Right ventricle myocardium inferior (tissue), 1 donor: ENCODE results near the gene SAE1. TPM values are rescaled to one million over a fixed set of nuclear protein-coding genes. Genes with fewer than 3 reads are reported as not detected.
"Not testable (repeated sequence)": the region's sequence is repeated elsewhere in the genome, so short reads cannot be mapped to it uniquely, and the experiment has no call there.

Source experiments
- ATAC-seq: fragments of 200-7000 bp; cut with Tn5 transposase; one replicate; pipeline ENCODE4 v1.9.1; 2020; ENCODE audit warnings: mild to moderate bottlenecking, moderate library complexity
- DNase-seq: peaks from one replicate; pipeline ENCODE4 v3.0.0; 2021; ENCODE audit errors: missing footprints
- intact Hi-C: fragments of 100-400 bp; cut with DNase I; formaldehyde crosslinking; loops from one replicate; pipeline ENCODE4 v1.11.0; 2022
- total RNA-seq: library from RNA; stranded (reverse); fragmentation: NEBNext Ultra II Directional; extraction: Animal tissue kit (Norgen Biotek cat#: 25700); gene quantifications from one replicate; pipeline ENCODE4 v1.2.1, GENCODE V29; 2021
- donor health status: DM: no; HTN: yes; CAD: no; lungs with severe emphysema.

Gene SAE1
- total RNA-seq, 1 donor from 2014 or later, result 45.1 TPM

DNA sequence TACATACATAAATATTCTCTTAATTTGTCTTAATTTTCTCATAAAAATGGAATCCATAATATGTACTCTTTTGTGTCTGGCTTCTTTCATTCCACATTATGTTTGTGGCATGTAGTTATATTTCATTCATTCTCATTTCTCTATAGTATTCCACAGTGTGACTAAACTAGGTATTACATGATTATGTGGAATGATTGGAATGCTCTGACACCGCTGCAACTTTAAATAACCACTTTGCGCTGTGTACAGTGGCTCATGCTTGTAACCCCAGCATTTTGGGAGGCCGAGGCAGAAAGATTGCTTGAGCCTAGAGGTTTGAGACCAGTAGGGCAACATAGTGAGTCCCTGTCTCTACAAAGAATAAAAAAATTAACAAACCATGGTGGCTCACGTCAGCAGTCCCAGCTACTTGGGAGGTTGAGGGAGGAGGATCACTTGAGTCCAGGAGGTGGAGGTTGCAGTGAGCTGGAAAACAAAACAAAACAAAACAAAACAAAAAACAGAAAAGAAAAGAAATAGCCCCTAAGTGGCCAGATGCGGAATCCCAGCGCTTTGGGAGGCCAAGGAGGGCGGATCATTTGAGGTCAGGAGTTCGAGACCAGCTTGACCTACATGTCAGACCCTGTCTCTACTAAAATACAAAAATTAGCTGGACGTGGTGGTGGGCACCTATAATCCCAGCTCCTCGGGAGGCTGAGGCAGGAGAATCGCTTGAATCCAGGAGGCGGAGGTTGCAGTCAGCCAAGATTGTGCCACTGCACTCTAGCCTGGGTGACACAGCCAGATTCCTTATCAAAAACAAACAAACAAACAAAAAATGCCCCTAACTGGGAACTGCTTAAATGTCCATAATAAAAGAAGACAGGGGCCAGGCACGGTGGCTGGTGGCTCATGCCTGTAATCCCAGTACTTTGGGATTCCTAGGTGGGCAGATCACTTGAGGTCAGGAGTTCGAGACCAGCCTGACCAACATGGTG, 8.0 kb upstream of the SAE1 start:
- intact Hi-C loops, result no loop called here
- DNase-seq (no peak), ATAC-seq (peak; percentile 29)

- no peak for ATAC-seq
- intact Hi-C loops, result no loop called here
- DNase-seq, result no peak
Observed at GRCh38 chr19:47123406-47123805, 7.2 kb upstream of the SAE1 start.

DNA sequence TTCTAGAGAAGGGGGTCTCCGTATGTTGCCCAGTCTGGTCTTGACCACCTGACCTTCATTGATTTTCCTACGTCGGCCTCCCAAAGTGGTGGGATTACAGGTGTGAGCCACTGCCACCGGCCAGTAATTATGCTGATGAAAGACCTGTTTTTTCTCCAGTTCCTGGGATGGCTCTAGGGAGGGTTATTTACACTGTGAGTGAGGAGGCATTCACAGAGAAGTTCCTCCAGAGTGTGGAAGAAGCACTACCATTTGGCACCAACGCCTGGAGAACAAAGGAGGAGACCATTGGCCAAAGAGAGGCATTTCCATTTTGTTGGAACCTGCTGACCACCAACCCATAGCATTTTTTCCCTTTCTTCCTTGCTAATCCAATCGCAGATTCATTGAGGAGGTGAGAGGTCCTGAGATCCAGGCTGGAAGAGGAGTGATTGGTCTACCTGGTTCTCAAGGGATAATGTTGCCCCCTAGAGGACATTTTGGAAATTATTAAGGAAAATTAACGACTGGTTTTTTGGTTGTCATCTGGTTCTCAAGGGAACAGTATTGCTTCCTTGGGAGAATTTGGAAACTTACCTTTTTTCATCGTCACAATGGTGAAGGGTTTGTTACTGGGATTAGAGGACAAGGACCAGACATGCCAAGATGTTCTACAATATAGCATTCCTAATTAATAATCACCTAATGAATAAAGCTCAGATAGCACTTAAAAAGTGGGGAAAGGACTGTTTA, 5.5 kb upstream of the SAE1 start:
- intact Hi-C loops, result loop anchor here (1.0 to 5.0 kb wide), 3 partner anchors 46 to 113 kb away; no protein-coding TSS in a partner anchor
- no peak for DNase-seq
- peak; percentile 68 for ATAC-seq

GRCh38 chr19:47125669-47125938, 5.0 kb upstream of the SAE1 start:
- no peak for DNase-seq
- intact Hi-C loops, result loop anchor here (1.0 to 5.0 kb wide), 3 partner anchors 46 to 113 kb away; no protein-coding TSS in a partner anchor
- ATAC-seq, result no peak

DNA sequence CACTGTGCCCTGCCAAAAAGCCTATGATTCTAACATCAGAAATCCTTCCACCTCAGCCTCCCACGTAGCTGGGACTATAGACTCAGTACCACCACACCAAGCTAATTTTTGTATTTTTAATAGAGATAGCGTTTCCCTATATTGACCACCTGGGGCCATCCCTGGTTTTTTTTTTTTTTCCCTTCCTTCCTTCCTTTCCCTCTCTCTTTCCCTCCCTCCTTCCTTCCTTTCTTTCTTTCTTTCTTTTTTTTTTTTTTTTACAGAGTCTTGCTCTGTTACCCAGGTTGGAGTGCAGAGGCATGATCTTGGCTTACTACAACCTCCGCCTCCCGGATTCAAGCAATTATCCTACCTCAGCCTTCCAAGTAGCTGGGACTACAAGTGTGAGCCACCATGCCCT, 1.1 kb upstream of the SAE1 start:
- DNase-seq, result no peak
- intact Hi-C loops, result loop anchor here (5.0 kb wide), 2 partner anchors 92 to 117 kb away; no protein-coding TSS in a partner anchor
- no peak for ATAC-seq

DNA sequence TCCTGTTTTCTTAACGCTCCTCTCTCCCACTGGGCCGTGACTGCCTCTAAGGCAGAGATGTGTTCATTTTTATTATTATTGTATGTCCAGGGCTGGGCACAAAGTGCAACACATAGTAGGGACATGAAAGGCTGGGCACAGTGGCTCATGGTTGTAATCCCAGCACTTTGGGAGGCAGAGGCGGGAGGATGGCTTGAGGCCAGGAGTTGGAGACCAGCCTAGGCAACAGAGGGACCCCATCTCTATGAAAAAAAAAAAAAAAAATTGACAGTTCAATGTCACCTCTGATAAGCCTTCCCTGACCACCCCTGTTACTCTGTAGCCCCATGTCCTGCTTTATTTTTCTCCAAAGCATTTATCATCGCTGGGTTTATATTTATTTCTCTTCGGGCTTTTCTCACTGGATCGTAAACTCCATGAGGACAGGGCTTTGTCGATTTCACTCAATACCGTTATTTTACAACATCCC, 481 bp upstream of the SAE1 start:
- ATAC-seq (no peak), DNase-seq (no peak)
- intact Hi-C loops, result no loop called here

GRCh38 chr19:47132194-47132852, 1.7 kb downstream of the SAE1 start:
- intact Hi-C loops, result no loop called here
- ATAC-seq, result no peak

GRCh38 chr19:47133021-47133471, 2.4 kb downstream of the SAE1 start:
- DNase-seq (no peak), ATAC-seq (no peak)
- intact Hi-C loops, result no loop called here

More at GRCh38 chr19:47132194-47132852, 1.7 kb downstream of the SAE1 start:
- no peak for DNase-seq

GRCh38 chr19:47134545-47134944, 3.9 kb downstream of the SAE1 start:
- intact Hi-C loops, result no loop called here
- no peak for ATAC-seq

GRCh38 chr19:47135156-47135555, 4.5 kb downstream of the SAE1 start:
- ATAC-seq (no peak), DNase-seq (no peak)
- intact Hi-C loops, result no loop called here

More at GRCh38 chr19:47134545-47134944, 3.9 kb downstream of the SAE1 start:
- no peak for DNase-seq

DNA sequence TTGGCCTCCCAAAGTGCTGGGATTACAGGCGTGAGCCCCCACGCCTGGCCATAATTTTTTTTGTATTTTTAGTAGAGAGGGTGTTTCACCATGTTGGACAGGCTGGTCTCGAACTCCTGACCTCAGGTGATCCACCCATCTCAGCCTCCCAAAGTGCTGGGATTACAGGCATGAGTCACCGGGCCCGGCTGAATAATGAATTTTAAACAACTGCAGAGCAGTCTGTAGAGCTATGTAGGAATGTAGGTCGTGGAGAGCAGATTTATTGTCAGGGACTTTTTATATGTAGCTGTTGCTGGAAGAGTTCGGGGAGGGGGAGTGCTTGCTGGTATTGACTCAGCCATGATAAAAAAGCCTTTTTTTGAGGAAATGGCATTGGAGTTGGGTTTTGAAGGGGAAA, 10.6 kb downstream of the SAE1 start:
- DNase-seq, intact Hi-C loops, ATAC-seq: not testable (repeated sequence)

DNA sequence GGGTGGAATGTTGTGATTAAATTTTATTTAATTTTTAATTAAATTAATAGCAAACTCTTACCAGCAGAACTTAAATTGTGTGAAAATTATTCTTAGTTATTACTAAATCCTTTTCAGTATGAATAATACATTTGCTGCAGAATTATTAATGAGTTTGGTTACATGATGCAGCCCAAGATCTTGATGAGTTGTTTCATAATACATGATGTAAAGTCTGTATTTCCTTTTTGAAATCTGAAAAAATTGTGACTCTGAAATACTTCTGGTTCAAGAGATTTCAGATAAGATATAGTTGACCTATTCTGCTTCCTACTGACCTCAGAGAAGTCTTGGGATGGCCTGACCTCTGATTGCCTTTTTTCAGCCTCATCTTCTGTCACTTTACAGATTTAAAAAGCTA, 11.1 kb downstream of the SAE1 start:
- ATAC-seq (no peak), DNase-seq (no peak)

DNA sequence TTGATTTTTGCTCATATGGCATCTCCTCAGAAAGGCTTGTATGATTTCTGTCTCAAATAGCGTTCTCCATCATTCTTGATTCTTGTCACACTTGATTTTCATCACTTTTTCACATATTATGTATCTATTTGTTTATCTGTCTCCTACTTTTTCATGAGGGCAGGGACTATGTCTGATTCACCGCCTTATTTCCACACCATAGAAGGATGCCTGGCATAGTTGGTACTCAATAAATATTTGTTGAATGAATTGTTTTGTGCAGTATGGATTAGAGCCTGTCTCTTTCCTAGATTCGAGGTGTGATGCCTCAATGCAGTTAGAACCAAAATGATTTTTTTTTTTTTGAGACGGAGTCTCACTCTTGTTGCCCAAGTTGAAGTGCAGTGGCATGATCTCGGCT, 12.1 kb downstream of the SAE1 start:
- ATAC-seq, result no peak
- no peak for DNase-seq
- intact Hi-C loops, result no loop called here

More for the DNA sequence above, 11.1 kb downstream of the SAE1 start:
- intact Hi-C loops, result no loop called here

DNA sequence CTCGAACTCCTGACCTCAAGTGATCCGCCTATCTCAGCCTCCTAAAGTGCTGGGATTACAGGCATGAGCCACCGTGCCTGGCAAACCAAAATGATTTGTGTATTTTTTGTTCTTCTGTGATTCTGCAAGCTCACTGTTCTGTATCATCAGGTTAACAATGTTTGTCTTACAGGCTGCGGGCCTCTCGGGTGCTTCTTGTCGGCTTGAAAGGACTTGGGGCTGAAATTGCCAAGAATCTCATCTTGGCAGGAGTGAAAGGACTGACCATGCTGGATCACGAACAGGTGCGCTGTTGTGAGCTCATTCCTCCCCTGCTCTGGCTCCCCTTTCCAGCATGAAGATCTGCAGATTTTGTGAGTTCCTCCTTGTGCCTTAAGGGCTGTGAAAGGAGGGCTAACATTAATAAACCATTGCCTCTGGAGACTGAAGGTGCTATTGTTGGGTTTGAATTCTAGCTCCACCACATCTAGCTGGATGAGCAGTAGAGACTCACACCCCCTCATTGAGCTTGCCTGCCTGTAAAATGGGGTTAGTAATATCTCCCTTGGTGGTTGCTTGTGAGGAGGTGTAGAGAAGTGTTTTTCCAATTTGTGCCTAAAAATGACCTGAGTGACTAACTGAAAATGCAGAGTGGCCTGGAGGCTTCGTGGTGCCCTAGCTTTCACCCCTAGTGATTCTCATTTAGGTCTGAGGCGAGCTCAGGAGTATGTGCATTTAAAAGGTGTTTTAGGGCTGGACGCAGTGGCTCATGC, 12.9 kb downstream of the SAE1 start:
- intact Hi-C loops, result no loop called here
- no peak for DNase-seq
- ATAC-seq, result no peak

DNA sequence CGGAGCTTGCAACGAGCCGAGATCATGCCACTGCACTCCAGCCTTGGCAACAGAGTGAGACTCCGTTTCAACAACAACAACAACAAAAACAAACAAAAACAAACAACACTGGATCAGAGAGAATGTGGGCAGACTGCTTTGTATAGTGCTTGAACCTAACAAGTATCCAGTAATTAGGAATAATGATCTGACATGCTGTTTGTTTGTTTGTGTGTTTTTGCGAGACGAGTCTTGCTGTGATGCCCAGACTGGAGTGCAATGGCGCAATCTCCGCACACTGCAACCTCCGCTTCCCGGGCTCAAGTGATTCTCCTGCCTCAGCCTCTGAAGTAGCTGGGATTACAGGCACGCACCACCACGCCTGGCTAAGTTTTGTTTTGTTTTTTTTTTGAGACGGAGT, 14.0 kb downstream of the SAE1 start:
- DNase-seq, result no peak
- ATAC-seq, result no peak
- intact Hi-C loops, result no loop called here

DNA sequence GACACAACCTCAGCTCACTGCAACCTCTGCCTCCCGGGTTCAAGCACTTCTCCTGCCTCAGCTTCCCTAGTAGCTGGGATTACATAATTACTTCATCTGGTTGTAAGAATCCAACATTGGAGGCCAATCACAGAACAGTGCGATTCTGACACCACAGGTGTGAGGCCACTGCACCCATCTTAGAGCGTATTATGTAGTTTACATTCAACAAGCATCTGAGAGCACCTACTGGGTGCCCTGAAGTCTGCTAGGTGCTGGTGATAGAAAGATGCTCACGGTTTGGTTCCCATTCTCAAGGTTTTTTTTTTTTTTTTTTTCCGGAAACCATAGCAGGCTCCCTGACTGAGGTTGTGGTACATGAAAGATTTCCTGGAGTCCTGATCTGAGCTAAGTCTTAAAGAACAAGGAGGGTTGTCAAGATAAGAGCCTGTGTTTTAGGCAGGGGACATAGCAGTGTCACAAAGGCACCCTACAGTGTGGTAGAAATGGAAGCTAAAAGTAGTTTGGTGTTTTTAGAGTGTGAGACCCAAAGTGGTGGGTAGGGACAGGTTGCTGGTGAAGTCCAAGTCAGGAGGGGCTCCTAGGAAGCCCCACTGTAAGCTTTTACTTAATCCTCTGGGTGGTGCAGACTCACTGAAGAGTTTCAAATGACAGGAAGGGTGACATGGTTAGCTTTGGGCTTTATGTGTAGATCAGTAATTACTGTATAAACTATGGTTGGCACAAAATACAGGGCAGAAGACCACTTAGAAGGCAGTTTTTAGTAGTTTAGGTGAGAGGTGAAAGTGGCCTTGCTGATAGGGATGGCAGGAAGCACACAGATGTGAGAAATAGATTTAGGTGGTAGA, 15.2 kb downstream of the SAE1 start:
- intact Hi-C loops, result no loop called here
- ATAC-seq, result no peak

GRCh38 chr19:47146920-47147319, 16.3 kb downstream of the SAE1 start:
- intact Hi-C loops, result no loop called here
- DNase-seq, result no peak
- ATAC-seq, result no peak

More for the DNA sequence above, 15.2 kb downstream of the SAE1 start:
- DNase-seq, result no peak

- intact Hi-C loops, result no loop called here
- ATAC-seq, result no peak
Observed at GRCh38 chr19:47151627-47152026, 21.0 kb downstream of the SAE1 start.

More at GRCh38 chr19:47151627-47152026, 21.0 kb downstream of the SAE1 start:
- no peak for DNase-seq
